ENCODE measurements around the gene PRKCE.

PRKCE gene

GRCh38 chr2:46122318-46122976 is 471.0 kb downstream of the PRKCE start:
- no peak overlapping the region for H3K4me3 ChIP-seq (ENCODE audit: low read length)
- TF ChIP-seq, protein P1, sequence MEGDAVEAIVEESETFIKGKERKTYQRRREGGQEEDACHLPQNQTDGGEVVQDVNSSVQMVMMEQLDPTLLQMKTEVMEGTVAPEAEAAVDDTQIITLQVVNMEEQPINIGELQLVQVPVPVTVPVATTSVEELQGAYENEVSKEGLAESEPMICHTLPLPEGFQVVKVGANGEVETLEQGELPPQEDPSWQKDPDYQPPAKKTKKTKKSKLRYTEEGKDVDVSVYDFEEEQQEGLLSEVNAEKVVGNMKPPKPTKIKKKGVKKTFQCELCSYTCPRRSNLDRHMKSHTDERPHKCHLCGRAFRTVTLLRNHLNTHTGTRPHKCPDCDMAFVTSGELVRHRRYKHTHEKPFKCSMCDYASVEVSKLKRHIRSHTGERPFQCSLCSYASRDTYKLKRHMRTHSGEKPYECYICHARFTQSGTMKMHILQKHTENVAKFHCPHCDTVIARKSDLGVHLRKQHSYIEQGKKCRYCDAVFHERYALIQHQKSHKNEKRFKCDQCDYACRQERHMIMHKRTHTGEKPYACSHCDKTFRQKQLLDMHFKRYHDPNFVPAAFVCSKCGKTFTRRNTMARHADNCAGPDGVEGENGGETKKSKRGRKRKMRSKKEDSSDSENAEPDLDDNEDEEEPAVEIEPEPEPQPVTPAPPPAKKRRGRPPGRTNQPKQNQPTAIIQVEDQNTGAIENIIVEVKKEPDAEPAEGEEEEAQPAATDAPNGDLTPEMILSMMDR (IDR thresholded peaks at IDR 0.05; ENCODE audit: insufficient read depth, low read depth, low read length, missing control alignments): no peak
- no peak for DNase-seq (ENCODE audit: low read depth)

DNA sequence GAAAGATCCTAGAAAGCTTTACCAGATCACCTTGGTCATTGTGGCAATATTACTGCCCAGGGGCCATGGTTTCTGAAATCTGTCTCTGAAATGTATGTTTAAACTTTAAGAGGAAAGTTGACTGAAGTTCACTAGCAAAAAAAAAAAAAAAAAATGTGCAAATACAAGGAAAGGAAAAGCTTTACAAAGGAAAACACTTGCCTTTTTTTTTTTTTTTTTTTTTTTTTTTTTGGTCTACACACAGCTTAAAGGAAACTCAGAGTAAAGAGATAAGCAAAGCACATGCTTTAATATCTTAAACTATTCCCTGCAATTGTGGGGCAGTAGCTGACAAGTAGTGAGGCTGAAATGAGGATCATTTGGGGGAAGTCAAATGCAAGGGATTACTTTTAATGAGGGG is 471.5 kb downstream of the PRKCE start:
- no peak for DNase-seq (ENCODE audit: low read depth)
- H3K4me3 ChIP-seq (ENCODE audit: low read length): no peak overlapping the region
- TF ChIP-seq, protein P1 (IDR thresholded peaks at IDR 0.05; ENCODE audit: insufficient read depth, low read depth, low read length, missing control alignments): no peak

DNA sequence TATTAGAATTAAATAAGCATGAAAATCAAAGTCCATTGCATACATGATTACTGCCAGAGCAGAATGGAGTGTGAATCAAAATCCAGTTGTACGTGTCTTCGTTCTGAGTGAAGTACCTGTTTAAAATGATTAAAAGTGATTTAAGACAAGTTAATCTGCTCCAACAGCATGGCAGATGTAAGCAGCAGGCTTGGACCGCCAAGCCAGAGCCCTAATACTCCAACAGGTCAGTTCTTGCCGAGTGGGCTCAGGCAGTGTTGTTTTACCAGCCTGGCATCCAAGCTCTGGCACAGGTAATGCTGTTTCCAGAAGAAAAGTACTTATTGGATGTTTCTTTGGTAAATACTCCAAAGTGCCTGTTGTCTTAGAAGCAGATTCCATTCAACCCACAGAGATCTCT is 474.3 kb downstream of the PRKCE start:
- TF ChIP-seq, protein P1 (IDR thresholded peaks at IDR 0.05; ENCODE audit: insufficient read depth, low read depth, low read length, missing control alignments): no peak
- H3K4me3 ChIP-seq (ENCODE audit: low read length): no peak overlapping the region
- DNase-seq (ENCODE audit: low read depth): no peak

DNA sequence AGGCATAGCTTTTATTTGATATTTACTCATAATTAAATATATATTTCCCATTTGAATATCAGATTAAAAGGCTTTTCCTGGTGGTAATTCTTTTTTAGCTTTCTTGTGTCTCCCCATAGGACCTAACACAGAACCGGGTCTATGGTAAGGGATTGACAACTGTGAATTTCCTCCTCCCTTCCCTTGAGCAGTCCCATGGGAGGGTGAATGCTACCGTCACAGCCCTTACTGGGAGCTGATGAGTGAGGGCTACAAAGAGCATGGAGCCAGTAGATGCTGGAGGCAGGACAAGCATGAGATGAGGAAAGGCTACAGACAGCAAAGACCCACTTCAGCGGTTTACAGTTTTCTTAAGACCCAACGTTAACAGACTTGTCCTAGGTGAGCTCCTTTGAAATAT is 475.1 kb downstream of the PRKCE start:
- DNase-seq (ENCODE audit: low read depth): no peak
- H3K4me3 ChIP-seq (ENCODE audit: low read length): no peak overlapping the region
- TF ChIP-seq, protein P1 (IDR thresholded peaks at IDR 0.05; ENCODE audit: insufficient read depth, low read depth, low read length, missing control alignments): no peak

DNA sequence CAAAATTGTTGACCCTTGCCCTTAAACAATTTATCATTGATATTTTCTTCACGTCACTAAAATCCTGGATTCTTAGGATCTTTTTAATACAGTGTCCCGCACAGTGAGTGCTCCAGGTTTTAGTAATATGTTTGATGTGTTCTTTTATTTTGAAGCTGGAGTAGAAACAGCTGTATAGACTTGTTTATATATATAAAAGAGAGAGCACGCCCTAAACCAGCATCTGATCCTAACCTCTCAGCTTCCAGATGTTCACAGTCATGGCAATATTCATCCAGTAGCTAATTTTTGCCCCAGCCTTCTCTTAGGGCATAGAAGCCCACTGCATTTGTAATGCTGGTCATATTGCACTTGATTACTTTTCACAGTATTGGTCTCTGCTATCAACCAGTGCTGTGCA is 475.7 kb downstream of the PRKCE start:
- H3K4me3 ChIP-seq (ENCODE audit: low read length): no peak overlapping the region
- no peak for DNase-seq (ENCODE audit: low read depth)
- TF ChIP-seq, protein P1 (IDR thresholded peaks at IDR 0.05; ENCODE audit: insufficient read depth, low read depth, low read length, missing control alignments): no peak

GRCh38 chr2:46130511-46130910 is 479.0 kb downstream of the PRKCE start:
- TF ChIP-seq, protein P1 (IDR thresholded peaks at IDR 0.05; ENCODE audit: insufficient read depth, low read depth, low read length, missing control alignments): no peak
- H3K4me3 ChIP-seq (ENCODE audit: low read length): no peak overlapping the region
- no peak for DNase-seq (ENCODE audit: low read depth)

DNA sequence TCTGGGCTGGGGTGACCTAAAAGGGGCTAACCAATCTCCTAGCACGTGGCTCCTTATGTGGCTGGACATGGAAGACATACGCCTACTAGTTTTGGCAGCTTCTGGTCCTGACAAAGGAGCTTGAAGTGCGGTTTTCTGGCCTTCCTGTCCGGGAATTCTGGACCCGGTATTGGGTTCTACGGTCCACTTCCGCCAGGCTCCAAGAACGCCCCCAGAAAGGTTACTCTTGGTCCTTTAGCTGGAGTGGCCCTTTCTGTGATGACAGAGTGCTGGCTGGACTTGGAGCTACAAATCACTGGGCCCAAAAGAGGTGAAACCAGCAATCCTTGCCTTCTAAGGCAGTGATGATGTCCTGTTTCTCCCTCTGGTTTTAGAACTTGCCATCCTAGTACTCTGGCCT is 481.5 kb downstream of the PRKCE start:
- no peak overlapping the region for H3K4me3 ChIP-seq (ENCODE audit: low read length)
- DNase-seq (ENCODE audit: low read depth): no peak
- TF ChIP-seq, protein P1 (IDR thresholded peaks at IDR 0.05; ENCODE audit: insufficient read depth, low read depth, low read length, missing control alignments): no peak
